ENCODE measurements around the gene KBTBD3.

DNA sequence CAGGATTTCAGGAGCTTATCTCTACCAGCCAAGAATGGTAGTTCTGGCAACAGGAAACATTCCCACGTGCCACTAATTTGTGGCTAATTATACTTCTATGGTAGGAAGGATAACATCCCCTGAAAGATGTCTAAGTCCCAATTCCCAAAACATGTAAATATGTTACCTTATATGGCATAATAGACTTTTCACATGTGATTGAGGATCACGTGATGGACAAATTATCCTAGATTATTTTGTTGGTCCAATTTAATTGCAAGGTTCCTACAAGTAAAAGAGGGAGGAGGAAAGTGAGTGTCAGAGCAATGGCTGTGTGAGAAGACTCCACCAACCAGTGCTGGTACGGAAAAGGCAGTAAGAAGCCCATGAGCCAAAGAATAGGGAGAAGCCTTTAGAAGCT lies 45.2 kb downstream of the KBTBD3 start:
- TF ChIP-seq EGR1 (IDR thresholded peaks at IDR 0.05; ENCODE audit: low read depth in 2 of 2) (no peak), TAF1 (conservative IDR thresholded peaks at IDR 0.05) (no peak), YY1 (IDR thresholded peaks at IDR 0.05) (no peak), RAD21 (IDR thresholded peaks at IDR 0.05) (no peak), NR2F2 (IDR thresholded peaks at IDR 0.05) (no peak), GABPA (IDR thresholded peaks at IDR 0.05 in 1 of 2, conservative IDR thresholded peaks at IDR 0.05 in 1 of 2) (no peak)
- TF ChIP-seq, protein P1, sequence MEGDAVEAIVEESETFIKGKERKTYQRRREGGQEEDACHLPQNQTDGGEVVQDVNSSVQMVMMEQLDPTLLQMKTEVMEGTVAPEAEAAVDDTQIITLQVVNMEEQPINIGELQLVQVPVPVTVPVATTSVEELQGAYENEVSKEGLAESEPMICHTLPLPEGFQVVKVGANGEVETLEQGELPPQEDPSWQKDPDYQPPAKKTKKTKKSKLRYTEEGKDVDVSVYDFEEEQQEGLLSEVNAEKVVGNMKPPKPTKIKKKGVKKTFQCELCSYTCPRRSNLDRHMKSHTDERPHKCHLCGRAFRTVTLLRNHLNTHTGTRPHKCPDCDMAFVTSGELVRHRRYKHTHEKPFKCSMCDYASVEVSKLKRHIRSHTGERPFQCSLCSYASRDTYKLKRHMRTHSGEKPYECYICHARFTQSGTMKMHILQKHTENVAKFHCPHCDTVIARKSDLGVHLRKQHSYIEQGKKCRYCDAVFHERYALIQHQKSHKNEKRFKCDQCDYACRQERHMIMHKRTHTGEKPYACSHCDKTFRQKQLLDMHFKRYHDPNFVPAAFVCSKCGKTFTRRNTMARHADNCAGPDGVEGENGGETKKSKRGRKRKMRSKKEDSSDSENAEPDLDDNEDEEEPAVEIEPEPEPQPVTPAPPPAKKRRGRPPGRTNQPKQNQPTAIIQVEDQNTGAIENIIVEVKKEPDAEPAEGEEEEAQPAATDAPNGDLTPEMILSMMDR (IDR thresholded peaks at IDR 0.05; ENCODE audit: low read depth, low read length, missing input control): no peak
- TF ChIP-seq, protein P2, sequence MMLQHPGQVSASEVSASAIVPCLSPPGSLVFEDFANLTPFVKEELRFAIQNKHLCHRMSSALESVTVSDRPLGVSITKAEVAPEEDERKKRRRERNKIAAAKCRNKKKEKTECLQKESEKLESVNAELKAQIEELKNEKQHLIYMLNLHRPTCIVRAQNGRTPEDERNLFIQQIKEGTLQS (IDR thresholded peaks at IDR 0.05): no peak
- TF ChIP-seq, protein P3, sequence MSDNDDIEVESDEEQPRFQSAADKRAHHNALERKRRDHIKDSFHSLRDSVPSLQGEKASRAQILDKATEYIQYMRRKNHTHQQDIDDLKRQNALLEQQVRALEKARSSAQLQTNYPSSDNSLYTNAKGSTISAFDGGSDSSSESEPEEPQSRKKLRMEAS (IDR thresholded peaks at IDR 0.05): no peak
- TF ChIP-seq, protein P4, sequence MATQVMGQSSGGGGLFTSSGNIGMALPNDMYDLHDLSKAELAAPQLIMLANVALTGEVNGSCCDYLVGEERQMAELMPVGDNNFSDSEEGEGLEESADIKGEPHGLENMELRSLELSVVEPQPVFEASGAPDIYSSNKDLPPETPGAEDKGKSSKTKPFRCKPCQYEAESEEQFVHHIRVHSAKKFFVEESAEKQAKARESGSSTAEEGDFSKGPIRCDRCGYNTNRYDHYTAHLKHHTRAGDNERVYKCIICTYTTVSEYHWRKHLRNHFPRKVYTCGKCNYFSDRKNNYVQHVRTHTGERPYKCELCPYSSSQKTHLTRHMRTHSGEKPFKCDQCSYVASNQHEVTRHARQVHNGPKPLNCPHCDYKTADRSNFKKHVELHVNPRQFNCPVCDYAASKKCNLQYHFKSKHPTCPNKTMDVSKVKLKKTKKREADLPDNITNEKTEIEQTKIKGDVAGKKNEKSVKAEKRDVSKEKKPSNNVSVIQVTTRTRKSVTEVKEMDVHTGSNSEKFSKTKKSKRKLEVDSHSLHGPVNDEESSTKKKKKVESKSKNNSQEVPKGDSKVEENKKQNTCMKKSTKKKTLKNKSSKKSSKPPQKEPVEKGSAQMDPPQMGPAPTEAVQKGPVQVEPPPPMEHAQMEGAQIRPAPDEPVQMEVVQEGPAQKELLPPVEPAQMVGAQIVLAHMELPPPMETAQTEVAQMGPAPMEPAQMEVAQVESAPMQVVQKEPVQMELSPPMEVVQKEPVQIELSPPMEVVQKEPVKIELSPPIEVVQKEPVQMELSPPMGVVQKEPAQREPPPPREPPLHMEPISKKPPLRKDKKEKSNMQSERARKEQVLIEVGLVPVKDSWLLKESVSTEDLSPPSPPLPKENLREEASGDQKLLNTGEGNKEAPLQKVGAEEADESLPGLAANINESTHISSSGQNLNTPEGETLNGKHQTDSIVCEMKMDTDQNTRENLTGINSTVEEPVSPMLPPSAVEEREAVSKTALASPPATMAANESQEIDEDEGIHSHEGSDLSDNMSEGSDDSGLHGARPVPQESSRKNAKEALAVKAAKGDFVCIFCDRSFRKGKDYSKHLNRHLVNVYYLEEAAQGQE (IDR thresholded peaks at IDR 0.05): no peak

Data from liver (tissue), 3 donors.